ENCODE data around the gene FLT4. TPM values are rescaled to one million over a fixed set of nuclear protein-coding genes. Genes with fewer than 3 reads are reported as not detected.
"Not testable (repeated sequence)": the region's sequence is repeated elsewhere in the genome, so short reads cannot be mapped to it uniquely, and the experiment has no call there.

The FLT4 gene
- total RNA-seq, 1 experiment from 2014 or later, result not detected

DNA sequence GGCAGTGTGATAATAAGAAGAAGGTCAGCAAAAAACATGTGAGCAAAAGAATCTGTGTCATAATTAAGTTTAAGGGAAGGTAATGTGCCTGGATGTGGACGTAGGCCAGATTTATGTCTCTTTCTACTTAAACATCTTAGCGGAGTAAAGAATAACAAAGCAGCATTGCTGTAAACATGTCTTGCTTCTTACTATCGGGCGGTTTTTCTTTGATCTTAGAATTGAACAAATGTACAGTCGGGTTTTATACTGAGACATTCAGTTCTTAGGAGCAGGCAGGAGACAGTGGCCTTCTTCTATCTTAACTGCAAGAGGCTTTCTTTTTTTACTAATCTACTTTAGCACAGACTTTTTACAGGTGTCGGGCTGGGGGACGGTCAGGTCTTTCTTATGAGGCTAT is 40.4 kb upstream of the FLT4 start:
- Histone ChIP-seq H3K9ac (ENCODE audit: low read length) (no peak overlapping the region), H3K79me2 (ENCODE audit: low read length) (no peaks in the 10 kb centered on the region), H4K20me1 (ENCODE audit: low read length) (no peaks in the 10 kb centered on the region), H3F3A (ENCODE audit: low read length, unreplicated experiment) (no peaks in the 10 kb centered on the region), H3K36me3 (ENCODE audit: low read depth, low read length) (no peaks in the 10 kb centered on the region), H3K4me1 (ENCODE audit: insufficient read depth, low read length) (no peaks in the 10 kb centered on the region), H3K27ac (ENCODE audit: low read length) (no peak overlapping the region), H3K9me3 (ENCODE audit: low read length) (no peaks in the 10 kb centered on the region), H2AFZ (ENCODE audit: low read length) (no peak overlapping the region), H3K4me3 (ENCODE audit: low read length) (no peak overlapping the region), H3K4me2 (ENCODE audit: low read length) (no peak overlapping the region), H3K27me3 (ENCODE audit: low read length) (peaks cover 99% of the 10 kb centered on the region), H3K9me2 (replicated peaks; ENCODE audit: low read length) (no peaks in the 10 kb centered on the region)
- no peak for DNase-seq
- TF ChIP-seq EZH2 (IDR thresholded peaks at IDR 0.05; ENCODE audit: low read length, unreplicated experiment), result peak; percentile 67
- no peak for TF ChIP-seq CTCF (conservative IDR thresholded peaks at IDR 0.05; ENCODE audit: low read depth, low read length)
- 0 out of 2 replicates have a peak, but pooled peaks have one; percentile 48 for TF ChIP-seq EZH2phosphoT487 (IDR thresholded peaks at IDR 0.05; ENCODE audit: borderline replicate concordance, low read length)
- ChIA-PET POLR2A (ENCODE audit: unreplicated experiment) (no interaction called here), CTCF (no interaction called here)
- no peak for ATAC-seq
- no TSS peak for BruUV-seq (replicated peaks)
- intact Hi-C loops (cut with micrococcal nuclease), result no loop called here

GRCh38 chr5:180689071-180689694 is 39.8 kb upstream of the FLT4 start:
- Histone ChIP-seq H3K79me2 (ENCODE audit: low read length) (no peaks in the 10 kb centered on the region), H3K4me3 (ENCODE audit: low read length) (no peak overlapping the region), H3K9me2 (replicated peaks; ENCODE audit: low read length) (no peaks in the 10 kb centered on the region), H3K27me3 (ENCODE audit: low read length) (peaks cover 99% of the 10 kb centered on the region), H2AFZ (ENCODE audit: low read length) (no peak overlapping the region), H3K36me3 (ENCODE audit: low read depth, low read length) (no peaks in the 10 kb centered on the region), H3K4me2 (ENCODE audit: low read length) (no peak overlapping the region), H4K20me1 (ENCODE audit: low read length) (no peaks in the 10 kb centered on the region), H3K9me3 (ENCODE audit: low read length) (no peaks in the 10 kb centered on the region), H3K27ac (ENCODE audit: low read length) (no peak overlapping the region), H3F3A (ENCODE audit: low read length, unreplicated experiment) (no peaks in the 10 kb centered on the region), H3K4me1 (ENCODE audit: insufficient read depth, low read length) (no peaks in the 10 kb centered on the region), H3K9ac (ENCODE audit: low read length) (no peak overlapping the region)
- no peak for ATAC-seq
- POLR2A ChIA-PET (ENCODE audit: unreplicated experiment), result no interaction called here
- CTCF ChIA-PET, result no interaction called here
- BruUV-seq (replicated peaks), result no TSS peak
- TF ChIP-seq EZH2phosphoT487 (IDR thresholded peaks at IDR 0.05; ENCODE audit: borderline replicate concordance, low read length), result no peak
- no peak for TF ChIP-seq CTCF (conservative IDR thresholded peaks at IDR 0.05; ENCODE audit: low read depth, low read length)
- no peak for TF ChIP-seq EZH2 (IDR thresholded peaks at IDR 0.05; ENCODE audit: low read length, unreplicated experiment)
- intact Hi-C loops (cut with micrococcal nuclease), result no loop called here
- no peak for DNase-seq

DNA sequence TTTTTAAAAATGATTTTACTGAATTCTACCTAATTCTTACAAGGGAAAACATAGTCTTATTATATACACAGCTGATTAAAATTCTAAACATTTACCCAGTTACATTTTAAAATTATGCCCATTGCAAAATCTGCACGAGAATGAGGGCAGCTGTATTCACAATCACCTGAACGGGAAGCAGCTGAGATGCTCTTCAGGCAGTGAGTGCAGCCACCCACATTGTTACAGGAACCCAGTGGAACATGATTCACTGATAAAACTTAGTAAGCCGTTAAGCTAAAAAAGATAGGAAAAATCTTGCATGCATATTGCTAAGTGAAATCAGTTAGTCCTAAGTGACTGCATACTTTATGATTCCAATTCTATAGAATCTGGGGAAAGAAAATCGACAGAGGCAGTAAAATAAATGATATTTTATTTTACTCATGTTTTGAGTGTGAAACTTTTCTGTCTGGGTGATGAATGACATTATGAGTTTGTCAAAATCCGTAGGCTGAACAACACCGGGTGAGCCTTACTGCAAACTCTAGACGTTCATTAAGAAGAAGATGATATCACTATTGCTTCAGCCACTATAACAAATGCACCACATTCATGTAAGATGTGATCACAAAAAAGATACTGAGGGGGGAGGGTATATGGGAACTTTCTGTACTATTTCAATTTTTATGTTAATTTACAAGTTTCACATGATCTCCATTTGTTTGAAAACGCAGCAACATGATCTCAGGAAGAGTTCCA is 39.1 kb upstream of the FLT4 start:
- ChIA-PET CTCF (no interaction called here), POLR2A (ENCODE audit: unreplicated experiment) (no interaction called here)
- Histone ChIP-seq H3K4me1 (ENCODE audit: insufficient read depth, low read length) (no peaks in the 10 kb centered on the region), H2AFZ (ENCODE audit: low read length) (no peak overlapping the region), H3K9me3 (ENCODE audit: low read length) (no peaks in the 10 kb centered on the region), H4K20me1 (ENCODE audit: low read length) (no peaks in the 10 kb centered on the region), H3K27ac (ENCODE audit: low read length) (no peak overlapping the region), H3K4me3 (ENCODE audit: low read length) (no peak overlapping the region), H3K9ac (ENCODE audit: low read length) (no peak overlapping the region), H3K4me2 (ENCODE audit: low read length) (no peak overlapping the region), H3K9me2 (replicated peaks; ENCODE audit: low read length) (no peaks in the 10 kb centered on the region), H3K79me2 (ENCODE audit: low read length) (no peaks in the 10 kb centered on the region), H3K27me3 (ENCODE audit: low read length) (peaks cover 99% of the 10 kb centered on the region), H3K36me3 (ENCODE audit: low read depth, low read length) (no peaks in the 10 kb centered on the region), H3F3A (ENCODE audit: low read length, unreplicated experiment) (no peaks in the 10 kb centered on the region)
- intact Hi-C loops (cut with micrococcal nuclease), result no loop called here
- DNase-seq (no peak), ATAC-seq (no peak)
- no TSS peak for BruUV-seq (replicated peaks)
- TF ChIP-seq EZH2 (IDR thresholded peaks at IDR 0.05; ENCODE audit: low read length, unreplicated experiment) (no peak), EZH2phosphoT487 (IDR thresholded peaks at IDR 0.05; ENCODE audit: borderline replicate concordance, low read length) (no peak), CTCF (conservative IDR thresholded peaks at IDR 0.05; ENCODE audit: low read depth, low read length) (no peak)

GRCh38 chr5:180686799-180687198 is 37.4 kb upstream of the FLT4 start:
- intact Hi-C loops (cut with micrococcal nuclease); H3K4me3 ChIP-seq (ENCODE audit: low read length); H3K4me1 ChIP-seq (ENCODE audit: insufficient read depth, low read length); BruUV-seq (replicated peaks); H3K9me3 ChIP-seq (ENCODE audit: low read length); DNase-seq; H2AFZ ChIP-seq (ENCODE audit: low read length); H4K20me1 ChIP-seq (ENCODE audit: low read length); H3K9me2 ChIP-seq (replicated peaks; ENCODE audit: low read length); CTCF ChIA-PET; H3K27ac ChIP-seq (ENCODE audit: low read length); H3K79me2 ChIP-seq (ENCODE audit: low read length); H3K9ac ChIP-seq (ENCODE audit: low read length); H3K4me2 ChIP-seq (ENCODE audit: low read length); ATAC-seq; H3K36me3 ChIP-seq (ENCODE audit: low read depth, low read length); POLR2A ChIA-PET (ENCODE audit: unreplicated experiment); H3F3A ChIP-seq (ENCODE audit: low read length, unreplicated experiment): not testable (repeated sequence)
- peaks cover 99% of the 10 kb centered on the region for H3K27me3 ChIP-seq (ENCODE audit: low read length)

Data from PC-3 (cell line).